HG02870 (cell line): Measurements from ENCODE around the gene GTF2H4.

Experiments
- ATAC-seq: cut with Tn5 transposase; IDR thresholded peaks from one replicate; pipeline ENCODE4 v1.9.1; 2021; ENCODE audit warnings: mild to moderate bottlenecking, moderate library complexity; ENCODE audit not compliant: unreplicated experiment

GTF2H4 gene

GRCh38 chr6:30882204-30882758 lies 25.7 kb upstream of the GTF2H4 start:
- no peak for ATAC-seq

- no peak for ATAC-seq
These were observed 25.0 kb upstream of the GTF2H4 start for GRCh38 chr6:30882759-30883684.

- ATAC-seq = no peak
These were observed 24.1 kb upstream of the GTF2H4 start, which contains the start of gene DDR1 for GRCh38 chr6:30883685-30884520. Gene DDR1 (plus strand): TSS chr6:30884519. CDS start chr6:30888730, 4,211 bp downstream.

- no peak for ATAC-seq
These were observed 23.2 kb upstream of the GTF2H4 start for GRCh38 chr6:30884521-30885480.

GRCh38 chr6:30885481-30885998 lies 22.5 kb upstream of the GTF2H4 start:
- no peak for ATAC-seq

- ATAC-seq = no peak
These were observed 21.8 kb upstream of the GTF2H4 start for GRCh38 chr6:30885999-30886896.

GRCh38 chr6:30886897-30887255 lies 21.1 kb upstream of the GTF2H4 start:
- no peak for ATAC-seq

GRCh38 chr6:30887901-30888815 lies 19.8 kb upstream of the GTF2H4 start:
- no peak for ATAC-seq

- no peak for ATAC-seq
These were observed 19.1 kb upstream of the GTF2H4 start for GRCh38 chr6:30888816-30889495.

- no peak for ATAC-seq
These were observed 18.5 kb upstream of the GTF2H4 start for GRCh38 chr6:30889496-30889885.

GRCh38 chr6:30889921-30890645 lies 17.9 kb upstream of the GTF2H4 start:
- ATAC-seq = no peak

- ATAC-seq = no peak
These were observed 17.2 kb upstream of the GTF2H4 start for GRCh38 chr6:30890646-30891449.

- ATAC-seq = no peak
These were observed 16.6 kb upstream of the GTF2H4 start for GRCh38 chr6:30891450-30891723.

- ATAC-seq = no peak
These were observed 16.0 kb upstream of the GTF2H4 start for GRCh38 chr6:30891816-30892538.

- no peak for ATAC-seq
These were observed 14.9 kb upstream of the GTF2H4 start for GRCh38 chr6:30893001-30893591.
